ENCODE data around the gene LAMB4.

Gene LAMB4

GRCh38 chr7:108103558-108104298 lies 26.4 kb downstream of the LAMB4 start:
- no peak for DNase-seq

- DNase-seq, result no peak
Measured at GRCh38 chr7:108102671-108103312, 27.4 kb downstream of the LAMB4 start.

GRCh38 chr7:108101759-108102158 lies 28.4 kb downstream of the LAMB4 start:
- DNase-seq, result no peak

GRCh38 chr7:108099713-108100112 lies 30.4 kb downstream of the LAMB4 start:
- no peak for DNase-seq

- no peak for DNase-seq
Measured at GRCh38 chr7:108097703-108098102, 32.5 kb downstream of the LAMB4 start.

GRCh38 chr7:108096996-108097395 lies 33.2 kb downstream of the LAMB4 start:
- no peak for DNase-seq

- DNase-seq, result no peak
Measured at GRCh38 chr7:108094933-108095710, 35.0 kb downstream of the LAMB4 start.

- DNase-seq, result no peak
Measured at GRCh38 chr7:108094346-108094745, 35.8 kb downstream of the LAMB4 start.

GRCh38 chr7:108093851-108094331 lies 36.3 kb downstream of the LAMB4 start:
- no peak for DNase-seq

- DNase-seq, result no peak
Measured at GRCh38 chr7:108093341-108093740, 36.8 kb downstream of the LAMB4 start.

GRCh38 chr7:108091461-108091831 lies 38.7 kb downstream of the LAMB4 start:
- no peak for DNase-seq

- DNase-seq, result no peak
Measured at GRCh38 chr7:108090791-108091460, 39.2 kb downstream of the LAMB4 start.

- no peak for DNase-seq
Measured at GRCh38 chr7:108089381-108089780, 40.8 kb downstream of the LAMB4 start.

- no peak for DNase-seq
Measured at GRCh38 chr7:108088729-108089128, 41.4 kb downstream of the LAMB4 start.

GRCh38 chr7:108087778-108088177 lies 42.4 kb downstream of the LAMB4 start:
- no peak for DNase-seq

GRCh38 chr7:108086962-108087361 lies 43.2 kb downstream of the LAMB4 start:
- no peak for DNase-seq

- DNase-seq, result no peak
Measured at GRCh38 chr7:108086546-108086945, 43.6 kb downstream of the LAMB4 start.

GRCh38 chr7:108083980-108084379 lies 46.2 kb downstream of the LAMB4 start:
- DNase-seq, result no peak

- no peak for DNase-seq
Measured at GRCh38 chr7:108079648-108080591, 50.2 kb downstream of the LAMB4 start.

GRCh38 chr7:108079276-108079647 lies 50.9 kb downstream of the LAMB4 start:
- no peak for DNase-seq

GRCh38 chr7:108078691-108079090 lies 51.5 kb downstream of the LAMB4 start:
- no peak for DNase-seq

- DNase-seq, result no peak
Measured at GRCh38 chr7:108078211-108078673, 51.9 kb downstream of the LAMB4 start.

Data from activated naive CD4-positive, alpha-beta T cell treated with anti-CD3 and anti-CD28 coated beads, Interleukin-2, amount 50 U/mL, for 16 hours (primary cell).